Stimulated activated CD8-positive, alpha-beta memory T cell treated with anti-CD3 and anti-CD28 coated beads, Interleukin-4, amount 100 ng/mL, for 1 hour (primary cell): ENCODE data around the gene ADGRB3.

Experiments used
- DNase-seq, 2 donors: peaks; one replicate each; pipeline ENCODE4 v3.0.0-alpha.2; 2020; ENCODE audit warnings: low read depth in 2 of 2, low spot score in 1 of 2

The ADGRB3 gene

DNA sequence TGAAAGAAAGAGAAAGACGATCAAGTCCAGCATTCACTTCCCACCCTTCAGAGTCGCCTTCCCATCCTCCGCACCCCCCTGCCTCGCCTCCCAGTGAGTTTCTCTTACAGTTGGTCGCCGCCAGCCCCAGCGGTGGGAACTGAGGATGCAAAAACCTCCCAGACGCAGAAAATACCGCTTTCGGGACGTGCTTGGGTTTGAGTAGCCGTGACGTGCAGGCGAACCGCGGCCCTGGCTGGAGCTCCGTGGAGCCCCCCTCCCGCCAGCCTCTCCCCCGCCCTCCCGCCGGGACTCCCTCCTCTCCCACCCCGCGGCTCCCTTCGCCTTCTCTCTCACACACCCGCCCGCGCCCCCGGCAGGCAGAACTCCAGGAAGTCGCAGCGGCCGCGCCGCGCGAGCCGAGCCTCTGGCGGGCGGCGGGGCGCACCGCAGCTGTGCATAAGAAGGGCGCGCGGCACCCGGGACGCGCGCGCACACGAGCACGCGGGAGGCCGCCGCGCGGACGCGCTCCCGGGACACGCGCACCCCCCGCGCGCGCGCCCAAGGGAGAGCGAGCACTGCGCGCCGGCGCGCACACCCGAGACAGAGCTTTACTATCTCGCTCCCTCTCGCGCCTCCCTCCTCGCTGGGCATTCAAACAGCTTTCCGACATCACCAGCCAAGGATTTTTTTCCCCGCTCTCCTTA, at the start of gene ADGRB3:
Gene ADGRB3 (plus strand): TSS at position 557 of the 686 bp plus-strand sequence. CDS start 3,394 bp downstream, outside the sequence.
- no peak for DNase-seq

- DNase-seq: no peak
Observed at GRCh38 chr6:68593558-68593957, 41.5 kb upstream of the ADGRB3 start.

GRCh38 chr6:68597642-68598041, 37.4 kb upstream of the ADGRB3 start:
- DNase-seq: no peak

GRCh38 chr6:68615938-68616337, 19.1 kb upstream of the ADGRB3 start:
- no peak for DNase-seq

- DNase-seq: no peak
Observed at GRCh38 chr6:68625998-68626397, 9.1 kb upstream of the ADGRB3 start.

DNA sequence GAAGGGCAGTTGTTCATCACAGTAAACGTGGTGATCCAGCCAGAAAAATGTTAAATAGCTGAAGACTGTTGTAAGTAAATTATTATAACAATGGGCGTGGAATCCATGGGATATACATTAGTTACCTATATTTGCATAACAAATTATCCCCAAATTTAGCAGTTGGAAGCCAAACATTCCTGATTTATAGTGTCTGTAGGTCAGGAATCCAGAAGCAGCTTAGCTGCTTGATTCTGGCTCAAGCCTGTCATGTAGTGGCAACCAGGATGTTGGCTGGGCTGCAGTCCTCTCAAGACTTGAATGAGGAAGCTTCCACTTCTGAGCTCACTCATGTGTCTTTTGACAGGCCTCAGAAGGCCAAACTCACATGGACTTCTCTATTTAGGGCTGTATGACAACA, 6.9 kb upstream of the ADGRB3 start:
- DNase-seq: no peak

DNA sequence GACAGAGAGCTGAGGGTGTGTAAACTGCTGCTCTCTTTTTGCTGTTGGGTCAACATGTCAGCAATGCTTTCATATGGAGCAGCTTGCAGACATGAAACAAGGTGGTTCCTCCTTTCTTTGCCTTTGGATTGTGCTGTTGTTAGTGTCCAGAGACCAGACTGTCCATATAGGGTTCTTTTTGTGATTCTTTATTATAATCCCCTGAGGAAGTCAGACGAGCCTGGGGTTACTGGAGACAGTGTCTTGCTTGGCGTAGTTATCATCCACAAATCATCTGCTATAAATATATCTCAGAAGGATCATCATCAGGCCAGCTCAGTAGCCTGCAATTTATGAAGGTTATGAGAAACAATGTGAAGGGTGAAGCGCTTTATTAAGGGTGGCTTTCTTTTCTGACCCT, 2.3 kb upstream of the ADGRB3 start:
- no peak for DNase-seq

- no peak for DNase-seq
Observed at GRCh38 chr6:68633281-68633971, 1.7 kb upstream of the ADGRB3 start.

- no peak for DNase-seq
Observed at GRCh38 chr6:68633972-68634725, 933 bp upstream of the ADGRB3 start.

GRCh38 chr6:68635412-68635705, 277 bp downstream of the ADGRB3 start:
- DNase-seq: no peak

DNA sequence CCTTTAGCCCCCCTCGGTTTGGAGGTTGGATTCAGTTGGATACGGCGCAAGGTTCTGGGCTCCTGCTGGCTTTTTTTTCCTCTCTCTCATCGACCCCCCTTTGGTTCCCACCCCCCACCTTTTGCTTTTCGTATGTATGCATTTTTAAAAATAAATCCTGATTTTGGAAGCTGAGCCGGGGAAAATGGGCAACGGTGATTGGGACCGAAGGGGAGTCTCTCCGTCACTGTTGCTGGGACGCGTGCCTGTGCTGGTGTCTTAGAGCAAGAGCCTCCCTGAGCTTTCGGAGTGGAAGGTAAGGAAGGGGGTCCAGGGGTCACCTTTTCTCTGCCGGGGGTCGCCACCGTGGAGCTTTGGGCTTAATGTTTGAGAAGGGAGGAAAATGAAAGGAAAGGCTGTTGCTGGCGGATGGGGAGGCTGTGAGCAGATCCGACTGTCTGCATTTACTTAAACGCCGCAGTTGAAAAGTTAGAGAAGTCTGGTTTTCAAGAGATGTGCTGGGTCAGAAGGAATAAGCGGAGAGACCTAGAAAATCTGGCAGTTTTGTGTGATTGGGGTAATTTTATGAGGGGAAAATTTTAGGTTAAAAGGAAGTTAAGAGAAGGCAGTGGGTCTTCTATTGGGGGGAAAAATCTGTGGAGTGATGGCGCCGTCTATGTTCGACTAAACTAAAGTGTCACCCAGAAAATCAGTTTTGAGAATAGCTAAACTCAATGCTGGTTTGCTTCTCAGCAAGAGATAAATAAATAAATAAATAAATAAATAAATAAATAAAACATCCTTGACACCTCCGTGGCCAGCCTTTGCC, 828 bp downstream of the ADGRB3 start:
- no peak for DNase-seq

- DNase-seq: no peak
Observed at GRCh38 chr6:68636666-68637065, 1.6 kb downstream of the ADGRB3 start.

- DNase-seq: no peak
Observed at GRCh38 chr6:68637071-68637470, 2.0 kb downstream of the ADGRB3 start.

DNA sequence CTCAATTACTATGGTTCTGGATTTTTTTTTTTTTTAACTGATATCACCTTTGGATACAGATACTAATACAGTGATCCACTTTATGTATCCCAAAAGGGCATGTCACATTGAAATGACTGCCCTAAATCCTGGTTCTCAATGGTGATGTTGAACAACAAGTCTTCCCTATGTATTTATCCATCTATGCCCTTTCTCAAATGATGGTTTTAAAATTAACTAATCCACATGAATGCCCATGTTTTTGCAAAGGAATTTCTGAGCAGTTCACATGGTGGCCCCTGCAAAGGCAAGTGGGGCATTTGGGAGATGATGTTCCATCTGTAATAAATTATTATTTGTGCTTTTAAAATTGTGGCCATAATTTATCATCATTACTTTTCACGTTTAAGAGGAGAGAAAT, 2.7 kb downstream of the ADGRB3 start:
- no peak for DNase-seq

GRCh38 chr6:68638230-68638900, 3.3 kb downstream of the ADGRB3 start:
- no peak for DNase-seq

- no peak for DNase-seq
Observed at GRCh38 chr6:68639211-68639610, 4.1 kb downstream of the ADGRB3 start.

GRCh38 chr6:68639826-68640490, 4.9 kb downstream of the ADGRB3 start:
- DNase-seq: no peak

GRCh38 chr6:68640491-68640835, 5.4 kb downstream of the ADGRB3 start:
- DNase-seq: no peak

DNA sequence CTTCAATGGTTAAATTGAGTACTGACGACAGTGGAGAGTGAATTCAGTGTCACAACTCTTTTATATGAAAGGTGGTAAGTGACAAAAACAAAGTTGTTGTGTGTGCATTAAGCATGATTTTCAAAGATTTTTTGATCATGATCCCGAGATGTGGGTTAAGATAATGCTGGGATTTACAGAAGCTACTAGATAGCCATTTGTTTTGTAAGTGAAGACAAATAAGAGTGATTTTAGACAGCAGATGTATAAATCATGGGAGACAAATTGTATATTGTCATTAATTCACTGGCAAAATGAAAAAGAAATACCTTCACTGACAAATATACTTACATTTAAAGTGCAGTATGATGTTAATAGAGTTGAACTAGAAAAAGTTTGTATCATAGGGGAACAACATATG, 6.1 kb downstream of the ADGRB3 start:
- no peak for DNase-seq

- no peak for DNase-seq
Observed at GRCh38 chr6:68642081-68642480, 7.0 kb downstream of the ADGRB3 start.

DNA sequence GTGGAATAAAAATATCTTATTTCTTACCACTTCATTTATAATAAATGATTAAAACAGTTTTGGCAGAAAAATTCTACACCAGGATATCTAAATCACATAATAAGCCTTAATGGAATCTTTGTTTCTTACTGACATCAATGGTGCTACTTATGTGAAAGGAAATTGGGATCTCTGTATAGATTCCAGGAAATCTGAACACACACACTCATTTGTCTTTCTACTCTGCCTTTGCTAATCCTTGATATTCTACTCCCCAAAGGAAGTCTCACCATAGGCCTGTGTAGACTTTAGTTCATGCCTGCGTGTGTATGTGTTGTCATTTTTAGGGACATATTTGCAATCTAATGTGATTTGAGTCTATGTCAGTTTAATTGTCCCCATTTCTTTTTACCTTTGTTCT, 7.9 kb downstream of the ADGRB3 start:
- no peak for DNase-seq
